NCI-H774 (cell line): Measurements from ENCODE around the gene ERMP1.
"Not testable (repeated sequence)": the region's sequence is repeated elsewhere in the genome, so short reads cannot be mapped to it uniquely, and the experiment has no call there.

Source experiments
- DNase-seq: peaks from one replicate; lab custom pipeline; 2025; lab: John Stamatoyannopoulos, UW

ERMP1 gene

GRCh38 chr9:5779705-5780218, 53.2 kb downstream of the ERMP1 start:
- DNase-seq, result not testable (repeated sequence)

DNA sequence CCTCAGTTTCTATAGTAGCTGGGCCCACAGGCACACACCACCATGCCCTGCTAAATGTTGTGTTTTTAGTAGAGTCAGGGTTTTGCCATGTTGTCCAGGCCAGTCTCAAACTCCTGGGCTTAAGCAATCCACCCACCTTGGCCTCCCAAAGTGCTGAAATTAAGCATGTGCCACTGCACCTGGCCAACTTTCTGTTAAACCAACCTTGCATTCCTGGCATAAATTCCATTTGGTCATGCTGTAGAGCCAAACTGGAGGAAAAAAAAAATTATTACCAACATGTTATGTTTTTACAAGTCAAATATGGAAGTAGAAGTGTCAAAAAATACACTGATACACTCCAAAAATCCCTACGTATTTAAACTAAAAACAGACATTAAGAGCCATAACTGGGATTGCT, 54.1 kb downstream of the ERMP1 start:
- no peak for DNase-seq

DNA sequence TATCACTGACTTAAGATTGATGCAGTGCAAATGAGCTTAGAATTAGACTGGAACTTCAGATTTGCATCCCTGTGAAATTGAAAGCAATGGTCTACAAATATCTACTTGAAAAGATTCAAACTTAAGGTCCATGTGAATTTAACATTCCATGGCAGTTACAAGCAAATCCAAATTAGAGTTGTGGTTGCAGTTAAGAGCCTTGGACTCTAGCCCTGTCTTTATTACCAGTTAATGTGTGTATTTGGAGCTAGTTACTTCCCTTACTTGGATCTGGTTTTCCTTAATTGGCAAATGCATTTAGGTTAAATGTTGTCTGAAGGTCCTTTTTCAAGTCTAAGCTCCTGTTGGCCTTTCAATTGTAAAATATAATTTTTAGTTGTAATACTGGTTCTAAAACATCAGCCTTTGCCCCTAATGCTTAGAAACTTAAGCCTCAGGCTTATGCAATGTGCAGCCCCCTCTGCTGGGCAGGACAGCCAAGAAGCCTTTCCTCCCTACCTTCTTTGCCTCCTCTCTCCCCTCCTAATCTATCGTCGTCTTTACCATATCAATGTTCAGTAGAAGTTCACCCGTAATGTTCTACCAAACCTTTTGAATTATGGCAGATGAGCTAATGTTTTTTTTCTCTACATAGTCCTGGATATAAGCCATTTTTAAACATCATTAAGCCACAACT, 59.5 kb downstream of the ERMP1 start:
- no peak for DNase-seq

- no peak for DNase-seq
Measured at GRCh38 chr9:5767968-5768932, 64.7 kb downstream of the ERMP1 start.

- DNase-seq, result no peak
Measured at GRCh38 chr9:5764130-5764868, 68.6 kb downstream of the ERMP1 start.

DNA sequence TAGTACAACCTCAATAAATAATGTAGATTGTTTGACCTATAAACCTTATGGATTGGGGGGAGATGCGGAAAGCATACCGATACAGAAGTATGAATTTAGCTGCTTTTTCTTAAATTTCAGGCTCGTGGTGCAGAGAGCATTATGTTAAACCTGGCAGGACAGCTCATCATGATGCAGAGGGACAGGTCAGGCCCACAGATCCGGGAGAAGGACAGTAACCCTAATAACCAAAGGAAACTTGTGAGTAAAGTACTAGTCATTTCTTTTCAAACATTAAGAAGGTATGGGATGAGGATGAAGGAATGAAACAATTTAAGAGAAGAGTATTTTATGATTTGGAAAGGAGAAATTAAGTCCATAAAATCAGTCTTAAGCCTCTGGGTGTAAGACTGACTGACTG, 70.5 kb downstream of the ERMP1 start:
- DNase-seq, result no peak

GRCh38 chr9:5760338-5760737, 72.6 kb downstream of the ERMP1 start:
- no peak for DNase-seq

DNA sequence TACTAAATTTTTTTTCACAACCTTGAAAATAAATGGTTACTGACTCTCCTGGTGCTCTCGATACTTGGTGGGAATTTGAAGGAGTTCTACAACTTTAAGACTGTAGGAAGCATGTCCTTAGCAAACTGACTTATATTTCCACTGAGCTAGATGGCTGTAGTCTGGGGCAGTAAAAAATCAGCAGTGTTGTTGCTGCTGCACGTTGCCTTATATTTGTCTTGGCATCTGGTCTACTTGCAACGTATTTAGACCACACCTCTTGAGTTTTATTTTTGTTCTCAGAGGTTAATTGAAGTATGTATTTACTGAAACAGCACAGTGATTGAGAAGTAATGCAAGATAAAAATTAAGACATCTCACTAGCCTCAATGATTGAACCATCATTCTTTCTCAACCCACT, 76.3 kb downstream of the ERMP1 start:
- DNase-seq, result no peak

GRCh38 chr9:5750569-5750968, 82.3 kb downstream of the ERMP1 start:
- no peak for DNase-seq

- no peak for DNase-seq
Measured at GRCh38 chr9:5749306-5749705, 83.6 kb downstream of the ERMP1 start.

GRCh38 chr9:5748438-5748837, 84.5 kb downstream of the ERMP1 start:
- no peak for DNase-seq

DNA sequence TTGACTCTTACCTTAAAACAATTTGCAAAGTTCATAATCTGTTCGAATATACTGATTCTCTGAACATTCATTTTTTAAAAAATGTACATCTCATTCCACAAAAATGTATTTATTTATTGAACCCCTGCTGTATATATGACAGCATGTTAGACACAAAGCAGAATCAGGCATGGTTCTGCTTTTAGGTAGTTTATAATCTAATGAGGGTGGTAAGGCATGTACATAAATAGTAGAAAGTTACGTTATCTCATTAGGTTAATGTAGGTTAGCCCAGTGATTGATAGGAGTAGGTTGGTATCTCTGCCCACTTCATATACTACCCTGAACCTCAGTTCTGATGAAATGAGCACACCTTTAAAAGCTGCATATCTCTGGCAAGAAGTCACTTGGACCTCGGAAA, 89.8 kb downstream of the ERMP1 start:
- DNase-seq, result no peak

GRCh38 chr9:5736563-5737346, 96.2 kb downstream of the ERMP1 start:
- DNase-seq, result no peak

DNA sequence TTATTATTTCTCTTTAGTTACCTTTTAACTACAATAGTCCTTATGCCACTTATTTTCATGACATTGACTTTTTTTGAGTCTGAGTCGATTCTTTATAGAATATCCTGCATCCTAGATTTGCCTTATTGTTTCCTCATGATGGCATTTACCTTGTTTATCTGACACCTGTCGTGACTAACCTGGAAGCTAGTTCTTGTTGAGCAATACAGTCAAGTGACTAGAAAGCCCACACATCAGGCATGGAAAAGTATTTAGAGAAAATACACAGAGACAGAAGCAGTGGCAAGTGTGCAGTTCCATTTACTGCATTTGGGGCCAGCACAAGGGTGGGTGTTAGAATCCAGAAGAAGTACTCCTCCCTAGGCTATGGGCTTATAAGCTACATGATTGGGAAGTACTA, 97.8 kb downstream of the ERMP1 start:
- DNase-seq, result no peak
